ENCODE data around the gene AIG1. TPM values are rescaled to one million over a fixed set of nuclear protein-coding genes. Genes with fewer than 3 reads are reported as not detected.

AIG1 gene
- total RNA-seq, 1 donor from 2014 or later, result 37.1 TPM

DNA sequence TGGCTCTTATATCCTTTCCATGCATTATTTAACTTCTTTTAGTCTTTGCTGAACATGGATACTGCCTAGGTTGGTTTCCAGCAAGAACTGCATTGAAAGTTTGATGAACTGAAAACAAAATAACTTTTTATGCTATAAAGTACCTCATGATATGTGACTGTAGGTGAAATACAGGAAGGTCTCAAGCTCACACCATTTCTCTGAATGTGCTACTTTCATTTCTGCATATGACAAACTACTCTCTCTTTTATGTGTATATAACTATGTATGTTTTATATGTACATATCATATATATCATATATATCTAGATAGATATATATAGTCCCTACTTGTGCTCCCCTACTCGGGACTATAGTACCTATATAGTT is 65.9 kb downstream of the AIG1 start:
- H3K79me2 ChIP-seq (ENCODE audit: low read depth), result no peaks in the 10 kb centered on the region
- no peaks in the 10 kb centered on the region for H4K20me1 ChIP-seq (ENCODE audit: low read depth)
- H2AFZ ChIP-seq (replicated peaks), result no peak overlapping the region
- H3K4me1 ChIP-seq, result no peaks in the 10 kb centered on the region
- no peaks in the 10 kb centered on the region for H3K36me3 ChIP-seq
- no peaks in the 10 kb centered on the region for H3K9me3 ChIP-seq (ENCODE audit: low read depth)
- H3K27ac ChIP-seq, result no peak overlapping the region
- H3F3A ChIP-seq (ENCODE audit: low read depth), result no peaks in the 10 kb centered on the region
- TF ChIP-seq EZH2phosphoT487 (IDR thresholded peaks at IDR 0.05), result no peak
- TF ChIP-seq EZH2 (IDR thresholded peaks at IDR 0.05), result no peak
- Mint-ChIP-seq H3K9me3 (peaks cover 8% of the 10 kb centered on the region), H3K27me3 (ENCODE audit: insufficient read depth, low read depth) (no peaks in the 10 kb centered on the region), H3K4me3 (no peak overlapping the region), H3K4me1 (no peaks in the 10 kb centered on the region), H3K27ac (no peak overlapping the region), H3K36me3 (peaks cover 7% of the 10 kb centered on the region)
- H3K4me2 ChIP-seq, result no peak overlapping the region
- no peak overlapping the region for H3K9ac ChIP-seq
- H3K27me3 ChIP-seq, result no peaks in the 10 kb centered on the region
- no peak overlapping the region for H3K4me3 ChIP-seq
- no peak for DNase-seq (ENCODE audit: low spot score)

DNA sequence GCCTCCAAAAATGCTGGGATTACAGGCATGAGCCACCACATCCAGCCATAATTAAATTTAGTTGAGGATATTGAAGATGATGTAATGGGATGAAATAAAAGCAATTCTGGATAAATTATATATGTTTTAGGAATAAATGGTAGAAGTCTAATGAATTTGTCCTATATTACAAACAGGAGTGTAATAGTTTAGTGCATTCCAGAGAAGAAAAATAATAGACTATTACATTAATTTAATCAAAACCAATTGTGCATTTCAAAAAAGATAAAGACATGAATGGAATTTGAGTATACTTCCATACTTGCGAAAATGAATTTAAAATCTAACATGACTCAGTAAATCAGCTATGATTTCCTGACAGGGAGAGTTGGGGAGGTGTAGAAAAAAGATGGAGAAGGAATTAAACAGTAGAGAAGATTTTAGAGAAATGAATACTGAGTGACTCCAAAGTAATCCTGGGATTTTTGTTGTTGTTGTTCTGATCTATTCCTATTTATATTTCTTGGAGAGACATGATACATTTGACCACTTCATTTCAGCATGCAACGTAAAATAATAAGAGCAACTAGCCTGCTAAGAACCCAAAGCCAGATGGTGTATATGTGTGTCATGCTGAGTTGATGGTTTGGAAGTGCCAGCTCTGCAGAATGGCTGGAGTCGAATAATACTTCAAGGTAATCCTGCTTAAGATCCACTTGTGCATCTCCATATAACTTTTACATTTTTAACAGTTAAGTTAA is 67.4 kb downstream of the AIG1 start:
- no peak overlapping the region for H3K4me3 Mint-ChIP-seq
- DNase-seq (ENCODE audit: low spot score), result no peak
- no peaks in the 10 kb centered on the region for H3K79me2 ChIP-seq (ENCODE audit: low read depth)

DNA sequence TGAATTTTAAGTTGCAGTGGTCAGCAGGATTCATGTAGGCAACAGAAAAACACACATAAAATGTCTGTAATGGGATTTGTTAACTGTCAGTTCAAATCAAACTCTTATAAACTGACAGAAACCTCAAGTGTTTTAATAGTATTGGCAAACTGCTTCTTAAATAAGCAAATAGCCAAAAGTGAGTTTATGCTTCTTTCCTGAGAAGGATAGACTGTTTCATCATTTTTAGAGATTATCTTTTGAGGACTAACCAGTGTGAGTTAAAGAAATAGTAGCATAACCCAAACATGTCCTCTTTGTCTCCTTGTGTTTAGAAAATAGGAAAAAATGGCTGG is 68.0 kb downstream of the AIG1 start:
- Histone ChIP-seq H3K4me3 (no peak overlapping the region), H3K36me3 (no peaks in the 10 kb centered on the region), H2AFZ (replicated peaks) (no peak overlapping the region), H3K79me2 (ENCODE audit: low read depth) (no peaks in the 10 kb centered on the region), H3K27me3 (no peaks in the 10 kb centered on the region), H3K27ac (no peak overlapping the region), H3K4me1 (no peaks in the 10 kb centered on the region), H3F3A (ENCODE audit: low read depth) (no peaks in the 10 kb centered on the region), H4K20me1 (ENCODE audit: low read depth) (no peaks in the 10 kb centered on the region), H3K9me3 (ENCODE audit: low read depth) (no peaks in the 10 kb centered on the region), H3K9ac (no peak overlapping the region), H3K4me2 (no peak overlapping the region)
- Mint-ChIP-seq H3K9me3 (peaks cover 8% of the 10 kb centered on the region), H3K36me3 (peaks cover 7% of the 10 kb centered on the region), H3K4me3 (no peak overlapping the region), H3K27ac (no peak overlapping the region), H3K27me3 (ENCODE audit: insufficient read depth, low read depth) (no peaks in the 10 kb centered on the region), H3K4me1 (no peaks in the 10 kb centered on the region)
- DNase-seq (ENCODE audit: low spot score), result no peak
- TF ChIP-seq, protein P1, sequence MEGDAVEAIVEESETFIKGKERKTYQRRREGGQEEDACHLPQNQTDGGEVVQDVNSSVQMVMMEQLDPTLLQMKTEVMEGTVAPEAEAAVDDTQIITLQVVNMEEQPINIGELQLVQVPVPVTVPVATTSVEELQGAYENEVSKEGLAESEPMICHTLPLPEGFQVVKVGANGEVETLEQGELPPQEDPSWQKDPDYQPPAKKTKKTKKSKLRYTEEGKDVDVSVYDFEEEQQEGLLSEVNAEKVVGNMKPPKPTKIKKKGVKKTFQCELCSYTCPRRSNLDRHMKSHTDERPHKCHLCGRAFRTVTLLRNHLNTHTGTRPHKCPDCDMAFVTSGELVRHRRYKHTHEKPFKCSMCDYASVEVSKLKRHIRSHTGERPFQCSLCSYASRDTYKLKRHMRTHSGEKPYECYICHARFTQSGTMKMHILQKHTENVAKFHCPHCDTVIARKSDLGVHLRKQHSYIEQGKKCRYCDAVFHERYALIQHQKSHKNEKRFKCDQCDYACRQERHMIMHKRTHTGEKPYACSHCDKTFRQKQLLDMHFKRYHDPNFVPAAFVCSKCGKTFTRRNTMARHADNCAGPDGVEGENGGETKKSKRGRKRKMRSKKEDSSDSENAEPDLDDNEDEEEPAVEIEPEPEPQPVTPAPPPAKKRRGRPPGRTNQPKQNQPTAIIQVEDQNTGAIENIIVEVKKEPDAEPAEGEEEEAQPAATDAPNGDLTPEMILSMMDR (IDR thresholded peaks at IDR 0.05), result no peak

More for the DNA sequence above, 67.4 kb downstream of the AIG1 start:
- H3K9ac ChIP-seq, result no peak overlapping the region
- H3K4me2 ChIP-seq, result no peak overlapping the region
- Mint-ChIP-seq H3K9me3 (peaks cover 8% of the 10 kb centered on the region), H3K27ac (no peak overlapping the region), H3K4me1 (no peaks in the 10 kb centered on the region), H3K27me3 (ENCODE audit: insufficient read depth, low read depth) (no peaks in the 10 kb centered on the region), H3K36me3 (peaks cover 7% of the 10 kb centered on the region)
- H3K27me3 ChIP-seq, result no peaks in the 10 kb centered on the region
- no peaks in the 10 kb centered on the region for H3K36me3 ChIP-seq
- TF ChIP-seq EZH2 (IDR thresholded peaks at IDR 0.05), result no peak
- TF ChIP-seq, protein P1 (IDR thresholded peaks at IDR 0.05), result no peak
- TF ChIP-seq EZH2phosphoT487 (IDR thresholded peaks at IDR 0.05), result no peak
- no peaks in the 10 kb centered on the region for H3F3A ChIP-seq (ENCODE audit: low read depth)
- no peak overlapping the region for H2AFZ ChIP-seq (replicated peaks)
- no peaks in the 10 kb centered on the region for H3K9me3 ChIP-seq (ENCODE audit: low read depth)
- no peaks in the 10 kb centered on the region for H4K20me1 ChIP-seq (ENCODE audit: low read depth)
- no peak overlapping the region for H3K4me3 ChIP-seq
- H3K27ac ChIP-seq, result no peak overlapping the region
- H3K4me1 ChIP-seq, result no peaks in the 10 kb centered on the region

DNA sequence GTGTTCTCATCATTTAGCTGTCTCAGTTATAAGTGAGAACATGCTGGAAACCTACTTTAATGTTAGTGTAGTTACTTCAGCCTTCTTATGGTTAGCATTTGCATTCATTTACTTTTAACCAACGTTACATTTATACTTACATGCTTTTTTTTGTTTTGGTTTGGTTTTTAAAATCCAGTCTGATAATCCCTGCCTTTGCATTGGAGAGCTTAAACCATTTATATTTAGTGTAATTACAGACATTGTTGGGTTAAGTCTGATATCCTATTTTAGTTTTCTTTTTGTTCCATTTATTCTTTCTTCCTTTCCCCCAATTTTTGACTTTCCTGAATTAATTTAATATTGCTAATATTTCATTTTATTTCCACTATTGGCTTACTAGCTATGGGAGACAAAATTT is 70.2 kb downstream of the AIG1 start:
- Mint-ChIP-seq H3K36me3 (peaks cover 7% of the 10 kb centered on the region), H3K4me3 (no peak overlapping the region), H3K4me1 (no peaks in the 10 kb centered on the region), H3K27ac (no peak overlapping the region), H3K27me3 (ENCODE audit: insufficient read depth, low read depth) (no peaks in the 10 kb centered on the region), H3K9me3 (peaks cover 8% of the 10 kb centered on the region)
- Histone ChIP-seq H3K4me1 (no peaks in the 10 kb centered on the region), H2AFZ (replicated peaks) (no peak overlapping the region), H3K4me2 (no peak overlapping the region), H4K20me1 (ENCODE audit: low read depth) (no peaks in the 10 kb centered on the region), H3K79me2 (ENCODE audit: low read depth) (no peaks in the 10 kb centered on the region), H3F3A (ENCODE audit: low read depth) (no peaks in the 10 kb centered on the region), H3K9me3 (ENCODE audit: low read depth) (no peaks in the 10 kb centered on the region), H3K9ac (no peak overlapping the region), H3K36me3 (no peaks in the 10 kb centered on the region), H3K4me3 (no peak overlapping the region), H3K27ac (no peak overlapping the region), H3K27me3 (no peaks in the 10 kb centered on the region)
- DNase-seq (ENCODE audit: low spot score), result no peak
- TF ChIP-seq EZH2 (IDR thresholded peaks at IDR 0.05), result no peak
- TF ChIP-seq, protein P1 (IDR thresholded peaks at IDR 0.05), result no peak
- TF ChIP-seq EZH2phosphoT487 (IDR thresholded peaks at IDR 0.05), result no peak
